HCT116 (cell line): ENCODE measurements around the gene RBP2. TPM values are rescaled to one million over a fixed set of nuclear protein-coding genes. Genes with fewer than 3 reads are reported as not detected.

Experiments used
- ATAC-seq: fragments of 200-7000 bp; cut with Tn5 transposase; 2 replicates; pipeline ENCODE4 v1.9.1; 2020; ENCODE audit warnings: mild to moderate bottlenecking, moderate library complexity
- BruUV-seq: library from RNA; stranded (reverse); fragments of 400-500 nt; replicated peaks from 2 replicates; lab custom pipeline; 2021; lab: Mats Ljungman, UMichigan
- CTCF ChIA-PET: fragments of 300-600 bp; sonication (Branson Sonifier 250); formaldehyde crosslinking; loops from one replicate; lab custom pipeline; 2021; ENCODE audit warnings: antibody characterized with exemption; lab: Charles Lee
- POLR2A ChIA-PET: fragments of 300-600, 350-600 bp; sonication (Branson Sonifier 250); formaldehyde crosslinking; loops from one replicate; lab custom pipeline; 2021; ENCODE audit warnings: antibody characterized with exemption; lab: Charles Lee
- RAD21 ChIA-PET, 2 experiments: fragments of 300-600 bp; sonication (Branson Sonifier 250); formaldehyde crosslinking; loops; one replicate each; lab custom pipeline; 2023; ENCODE audit warnings: low total read pairs in 2 of 2; ENCODE audit not compliant: uncharacterized antibody in 2 of 2, unreplicated experiment in 2 of 2, low non-redundant PET in 1 of 2; lab: Charles Lee
- DNase-seq: peaks from one replicate; pipeline ENCODE4 v3.0.0-alpha.2; 2010; ENCODE audit warnings: low read depth, low spot score
- H2AFZ ChIP-seq: fragments of 200-600 bp; shearing (Covaris generic), sonication (generic); 2 replicates; pipeline ENCODE4 v1.6.1; 2017; ENCODE audit warnings: low read depth, mixed run types, mixed read lengths, antibody characterized with exemption, low read length; ENCODE audit not compliant: poor library complexity, severe bottlenecking
- H3K27ac ChIP-seq: 2 replicates; pipeline ENCODE4 v1.5.1; 2012; ENCODE audit warnings: low read depth, low read length
- H3K27me3 ChIP-seq: fragments of 200-600 bp; sonication (generic); 2 replicates; pipeline ENCODE4 v1.6.1; 2016; ENCODE audit warnings: mixed run types, low read length, mixed read lengths; ENCODE audit not compliant: insufficient read depth
- H3K36me3 ChIP-seq, 2 experiments: fragments of 200-500 bp in 1 of 2; fragments of 200-600 bp in 1 of 2; sonication (Bioruptor generic) in 1 of 2; sonication (generic) in 1 of 2; 2 replicates each; pipeline versions ENCODE4 v1.5.1 to v1.6.1; 2014 to 2016; ENCODE audit warnings: low read length in 2 of 2, inconsistent platforms in 1 of 2, mixed read lengths in 1 of 2, mixed run types in 1 of 2; ENCODE audit not compliant: insufficient read depth in 2 of 2, control insufficient read depth in 1 of 2
- H3K4me1 ChIP-seq, 2 experiments: fragments of 200-600 bp in 1 of 2; sonication (generic) in 1 of 2; 2 replicates each; pipeline versions ENCODE4 v1.5.1 to v1.6.1; 2012 to 2017; ENCODE audit warnings: low read length in 2 of 2, inconsistent platforms in 1 of 2, mild to moderate bottlenecking in 1 of 2, mixed read lengths in 1 of 2, mixed run types in 1 of 2, moderate library complexity in 1 of 2; ENCODE audit not compliant: insufficient read depth in 2 of 2, control insufficient read depth in 1 of 2
- H3K4me2 ChIP-seq: fragments of 200-600 bp; sonication (generic); 2 replicates; pipeline ENCODE4 v1.6.1; 2017; ENCODE audit warnings: mixed run types, low read length, mixed read lengths
- H3K4me3 ChIP-seq, 2 experiments: fragments of 200-600 bp in 1 of 2; sonication (generic) in 1 of 2; replicated peaks in 1 of 2; 2 replicates each; pipeline ENCODE4 v1.5.1; 2011 to 2016; ENCODE audit warnings: low read length in 2 of 2, control low read depth in 1 of 2, low read depth in 1 of 2, mild to moderate bottlenecking in 1 of 2, mixed read lengths in 1 of 2, mixed run types in 1 of 2
- H3K79me2 ChIP-seq: fragments of 200-600 bp; sonication (generic); 2 replicates; pipeline ENCODE4 v1.6.1; 2017; ENCODE audit warnings: mild to moderate bottlenecking, mixed run types, low read length, moderate library complexity, mixed read lengths; ENCODE audit not compliant: insufficient read depth
- H3K9ac ChIP-seq: fragments of 200-600 bp; sonication (generic); 2 replicates; pipeline ENCODE4 v1.6.1; 2016; ENCODE audit warnings: low read length, mixed read lengths
- H3K9me2 ChIP-seq: fragments of 200-600 bp; sonication (generic), shearing (Covaris generic); 2 replicates; pipeline ENCODE4 v1.6.1; 2017; ENCODE audit warnings: mixed run types, mild to moderate bottlenecking, moderate library complexity; ENCODE audit not compliant: insufficient read depth
- H3K9me3 ChIP-seq, 2 experiments: fragments of 200-500 bp in 1 of 2; fragments of 200-600 bp in 1 of 2; sonication (Bioruptor generic) in 1 of 2; sonication (generic) in 1 of 2; 2 replicates each; pipeline ENCODE4 v1.6.1; 2014 to 2017; ENCODE audit warnings: low read length in 2 of 2, mixed read lengths in 2 of 2, inconsistent platforms in 1 of 2, low read depth in 1 of 2, mild to moderate bottlenecking in 1 of 2, mixed run types in 1 of 2, moderate library complexity in 1 of 2; ENCODE audit not compliant: control insufficient read depth in 1 of 2, insufficient read depth in 1 of 2
- H4K20me1 ChIP-seq: fragments of 200-600 bp; sonication (generic), shearing (Covaris generic); 2 replicates; pipeline ENCODE4 v1.6.1; 2017; ENCODE audit warnings: mixed run types, mild to moderate bottlenecking, moderate library complexity; ENCODE audit not compliant: insufficient read depth
- ATF3 ChIP-seq: IDR thresholded peaks from 2 replicates; pipeline ENCODE4 v1.6.1; 2012
- CBX3 ChIP-seq: IDR thresholded peaks from 2 replicates; pipeline ENCODE4 v1.6.1; 2012; ENCODE audit warnings: low read depth
- CEBPB ChIP-seq: IDR thresholded peaks from 2 replicates; pipeline ENCODE4 v1.6.1; 2012; ENCODE audit warnings: low read depth
- ELF1 ChIP-seq: IDR thresholded peaks from 2 replicates; pipeline ENCODE4 v1.6.1; 2012; ENCODE audit warnings: low read depth, borderline replicate concordance
- EZH2phosphoT487 ChIP-seq: fragments of 200-600 bp; IDR thresholded peaks from 2 replicates; pipeline ENCODE4 v1.6.1; 2018; ENCODE audit warnings: antibody characterized with exemption, borderline replicate concordance
- FOSL1 ChIP-seq: IDR thresholded peaks from 2 replicates; pipeline ENCODE4 v1.6.1; 2012; ENCODE audit warnings: low read depth
- JUND ChIP-seq: IDR thresholded peaks from 2 replicates; pipeline ENCODE4 v1.6.1; 2012
- MAX ChIP-seq: IDR thresholded peaks from 2 replicates; pipeline ENCODE4 v1.6.1; 2012
- POLR2A ChIP-seq: IDR thresholded peaks from 2 replicates; pipeline ENCODE4 v1.7.0; 2011; ENCODE audit warnings: borderline replicate concordance; ENCODE audit not compliant: insufficient read depth, insufficient read length; ENCODE audit errors: extremely low read depth
- POLR2AphosphoS5 ChIP-seq: IDR thresholded peaks from 2 replicates; pipeline ENCODE4 v1.6.1; 2011; ENCODE audit warnings: mild to moderate bottlenecking, low read depth, low read length, moderate library complexity
- RAD21 ChIP-seq: IDR thresholded peaks from 2 replicates; pipeline ENCODE4 v1.6.1; 2012; ENCODE audit warnings: low read depth, mild to moderate bottlenecking
- SP1 ChIP-seq: IDR thresholded peaks from 2 replicates; pipeline ENCODE4 v1.6.1; 2012; ENCODE audit warnings: low read depth
- SRF ChIP-seq: IDR thresholded peaks from 2 replicates; pipeline ENCODE4 v1.6.1; 2012; ENCODE audit warnings: low read depth
- TCF7L2 ChIP-seq: IDR thresholded peaks from 2 replicates; pipeline ENCODE4 v1.7.0; 2011; ENCODE audit warnings: borderline replicate concordance, inconsistent platforms; ENCODE audit not compliant: insufficient read depth, insufficient read length; ENCODE audit errors: extremely low read depth
- YY1 ChIP-seq: IDR thresholded peaks from 2 replicates; pipeline ENCODE4 v1.6.1; 2011; ENCODE audit warnings: low read length, low read depth, moderate library complexity, mild to moderate bottlenecking; ENCODE audit not compliant: insufficient replicate concordance; ENCODE audit errors: extremely low read depth
- ZFX ChIP-seq: fragments of 450-650 bp; IDR thresholded peaks from 2 replicates; pipeline ENCODE4 v1.6.1; 2017
- ZNF274 ChIP-seq: fragments of 200-500 bp; sonication (Bioruptor generic); IDR thresholded peaks from 2 replicates; pipeline ENCODE4 v1.6.1; 2014; ENCODE audit warnings: mild to moderate bottlenecking, low read depth, low read length, inconsistent platforms
- intact Hi-C: fragments of 100-400 bp; cut with micrococcal nuclease; formaldehyde crosslinking; loops from 2 replicates; pipeline ENCODE4 v1.10.0; 2022
- total RNA-seq: library from RNA; stranded (reverse); gene quantifications from one replicate; pipeline ENCODE4 v1.2.1, GENCODE V29; 2021; ENCODE audit not compliant: unreplicated experiment
- TF ChIP-seq, protein P1 (sequence below): IDR thresholded peaks from 2 replicates; pipeline ENCODE4 v1.6.1; 2011; ENCODE audit warnings: mild to moderate bottlenecking, low read length, moderate library complexity; ENCODE audit not compliant: insufficient replicate concordance; ENCODE audit errors: extremely low read depth

RBP2 gene
- total RNA-seq, 1 experiment from 2014 or later, result not detected

- RAD21 ChIA-PET, result no interaction called here
Observed at GRCh38 chr3:139433089-139433488, 43.2 kb downstream of the RBP2 start.

DNA sequence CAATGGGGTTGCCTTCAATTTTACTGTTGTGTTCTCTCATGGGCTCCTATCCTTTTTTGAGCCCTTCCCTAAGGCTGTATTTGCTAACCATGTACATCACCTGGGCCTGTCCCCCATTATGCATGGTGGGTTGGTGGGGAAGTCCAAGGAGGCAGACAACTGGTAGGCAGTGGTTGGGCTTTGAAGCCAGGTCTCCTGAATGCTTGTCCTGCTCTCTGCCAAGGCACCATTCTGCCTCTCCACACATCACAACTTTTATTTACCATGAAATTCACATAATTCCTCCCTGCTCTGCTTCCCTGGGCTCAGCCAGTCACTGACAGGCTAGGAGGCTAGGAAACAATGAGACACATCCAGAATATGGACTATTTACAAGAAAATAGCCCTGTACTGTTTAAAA is 45.8 kb downstream of the RBP2 start:
- no peaks in the 10 kb centered on the region for H4K20me1 ChIP-seq
- no TSS peak for BruUV-seq
- no peaks in the 10 kb centered on the region for H3K27me3 ChIP-seq
- H3K4me1 ChIP-seq, result peaks cover 0 to 6% of the 10 kb centered on the region in 2 experiments; a peak in 2 of 4 replicates
- H3K27ac ChIP-seq, result no peak overlapping the region
- H3K4me3 ChIP-seq, result no peak overlapping the region
- H3K79me2 ChIP-seq, result no peaks in the 10 kb centered on the region
- no peaks in the 10 kb centered on the region for H3K9me2 ChIP-seq
- H2AFZ ChIP-seq, result no peak overlapping the region
- intact Hi-C loops, result no loop called here
- no peak for DNase-seq
- no peaks in the 10 kb centered on the region for H3K36me3 ChIP-seq
- H3K9me3 ChIP-seq, result no peaks in the 10 kb centered on the region
- ChIA-PET CTCF (no interaction called here), POLR2A (no interaction called here), RAD21 (no interaction called here)
- no peak overlapping the region for H3K9ac ChIP-seq
- no peak for ATAC-seq
- no peak overlapping the region for H3K4me2 ChIP-seq
- no peak for TF ChIP-seq EZH2phosphoT487
- no peak for TF ChIP-seq SRF
- TF ChIP-seq, protein P1, sequence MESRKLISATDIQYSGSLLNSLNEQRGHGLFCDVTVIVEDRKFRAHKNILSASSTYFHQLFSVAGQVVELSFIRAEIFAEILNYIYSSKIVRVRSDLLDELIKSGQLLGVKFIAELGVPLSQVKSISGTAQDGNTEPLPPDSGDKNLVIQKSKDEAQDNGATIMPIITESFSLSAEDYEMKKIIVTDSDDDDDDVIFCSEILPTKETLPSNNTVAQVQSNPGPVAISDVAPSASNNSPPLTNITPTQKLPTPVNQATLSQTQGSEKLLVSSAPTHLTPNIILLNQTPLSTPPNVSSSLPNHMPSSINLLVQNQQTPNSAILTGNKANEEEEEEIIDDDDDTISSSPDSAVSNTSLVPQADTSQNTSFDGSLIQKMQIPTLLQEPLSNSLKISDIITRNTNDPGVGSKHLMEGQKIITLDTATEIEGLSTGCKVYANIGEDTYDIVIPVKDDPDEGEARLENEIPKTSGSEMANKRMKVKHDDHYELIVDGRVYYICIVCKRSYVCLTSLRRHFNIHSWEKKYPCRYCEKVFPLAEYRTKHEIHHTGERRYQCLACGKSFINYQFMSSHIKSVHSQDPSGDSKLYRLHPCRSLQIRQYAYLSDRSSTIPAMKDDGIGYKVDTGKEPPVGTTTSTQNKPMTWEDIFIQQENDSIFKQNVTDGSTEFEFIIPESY, result no peak
- TF ChIP-seq TCF7L2, result no peak
- TF ChIP-seq ZNF274, result no peak
- no peak for TF ChIP-seq CEBPB
- TF ChIP-seq RAD21, result no peak
- no peak for TF ChIP-seq MAX
- no peak for TF ChIP-seq FOSL1
- TF ChIP-seq SP1, result no peak

More at GRCh38 chr3:139433089-139433488, 43.2 kb downstream of the RBP2 start:
- Histone ChIP-seq H3K9me3 (no peaks in the 10 kb centered on the region), H2AFZ (no peak overlapping the region), H3K4me2 (no peak overlapping the region), H3K27ac (no peak overlapping the region), H3K36me3 (no peaks in the 10 kb centered on the region), H3K9me2 (no peaks in the 10 kb centered on the region), H3K79me2 (no peaks in the 10 kb centered on the region), H3K4me3 (no peak overlapping the region), H4K20me1 (no peaks in the 10 kb centered on the region), H3K27me3 (no peaks in the 10 kb centered on the region), H3K9ac (no peak overlapping the region), H3K4me1 (peaks cover 0 to 6% of the 10 kb centered on the region in 2 experiments; a peak in 2 of 4 replicates)
- CTCF ChIA-PET, result no interaction called here
- BruUV-seq, result no TSS peak
- ATAC-seq, result no peak
- POLR2A ChIA-PET, result no interaction called here
- TF ChIP-seq MAX, result no peak
- no peak for TF ChIP-seq ZFX
- no peak for TF ChIP-seq YY1
- TF ChIP-seq JUND, result no peak
- no peak for TF ChIP-seq TCF7L2
- no peak for TF ChIP-seq CBX3
- TF ChIP-seq SRF, result no peak
- TF ChIP-seq SP1, result no peak
- no peak for TF ChIP-seq ZNF274
- no peak for TF ChIP-seq ATF3
- TF ChIP-seq ELF1, result no peak
- TF ChIP-seq POLR2AphosphoS5, result no peak
- TF ChIP-seq POLR2A, result no peak
- intact Hi-C loops, result no loop called here
- DNase-seq, result no peak
